DND-41 (cell line): ENCODE data around the gene ATXN1.

Experiments
- ATAC-seq: fragments of 200-7000 bp; cut with Tn5 transposase; 3 replicates; pipeline ENCODE4 v1.9.1; 2021; ENCODE audit warnings: low read depth; ENCODE audit not compliant: insufficient read depth
- DNase-seq: peaks from one replicate; pipeline ENCODE4 v3.0.0-alpha.2; 2020
- H2AFZ ChIP-seq: 2 replicates; pipeline ENCODE4 v1.6.0; 2012; ENCODE audit warnings: low read depth, low read length
- H3K27ac ChIP-seq: 2 replicates; pipeline ENCODE4 v1.5.1; 2012; ENCODE audit warnings: low read length, inconsistent platforms
- H3K27me3 ChIP-seq: fragments of 200-600 bp; sonication (generic); 2 replicates; pipeline ENCODE4 v1.6.0; 2012; ENCODE audit warnings: low read length, mild to moderate bottlenecking, inconsistent platforms; ENCODE audit not compliant: insufficient read depth, poor library complexity
- H3K36me3 ChIP-seq: 2 replicates; pipeline ENCODE4 v1.5.1; 2012; ENCODE audit warnings: low read length, inconsistent platforms; ENCODE audit not compliant: insufficient read depth
- H3K4me1 ChIP-seq: 2 replicates; pipeline ENCODE4 v1.5.1; 2012; ENCODE audit warnings: mild to moderate bottlenecking, low read length; ENCODE audit not compliant: insufficient read depth
- H3K4me2 ChIP-seq: 2 replicates; pipeline ENCODE4 v1.6.0; 2012; ENCODE audit warnings: mild to moderate bottlenecking, moderate library complexity, low read length, inconsistent platforms; ENCODE audit not compliant: insufficient read depth
- H3K4me3 ChIP-seq, 2 experiments: fragments of 200-600 bp in 1 of 2; shearing (Covaris generic) in 1 of 2; 2 replicates each; pipeline ENCODE4 v1.5.1; 2012 to 2016; ENCODE audit warnings: inconsistent platforms in 2 of 2, low read length in 2 of 2, mild to moderate bottlenecking in 2 of 2, low read depth in 1 of 2, moderate library complexity in 1 of 2
- H3K79me2 ChIP-seq: 2 replicates; pipeline ENCODE4 v1.6.0; 2012; ENCODE audit warnings: low read length, inconsistent platforms; ENCODE audit not compliant: insufficient read depth
- H3K9ac ChIP-seq: 2 replicates; pipeline ENCODE4 v1.6.0; 2012; ENCODE audit warnings: low read depth, mild to moderate bottlenecking, inconsistent platforms, low read length, moderate library complexity
- H3K9me3 ChIP-seq: 2 replicates; pipeline ENCODE4 v1.5.1; 2012; ENCODE audit warnings: low read length, moderate library complexity, mild to moderate bottlenecking, inconsistent platforms; ENCODE audit not compliant: insufficient read depth, severe bottlenecking
- H4K20me1 ChIP-seq: 2 replicates; pipeline ENCODE4 v1.6.0; 2012; ENCODE audit warnings: low read length; ENCODE audit not compliant: insufficient read depth
- CTCF ChIP-seq: IDR thresholded peaks from 2 replicates; pipeline ENCODE4 v1.5.1; 2012; ENCODE audit warnings: borderline replicate concordance, low read length, moderate library complexity, mild to moderate bottlenecking; ENCODE audit not compliant: poor library complexity, severe bottlenecking; ENCODE audit errors: extremely low read depth
- EZH2 ChIP-seq: IDR thresholded peaks from 3 replicates; pipeline ENCODE4 v1.6.1; 2012; ENCODE audit warnings: borderline replicate concordance, low read depth, mild to moderate bottlenecking, moderate library complexity, low read length, inconsistent platforms; ENCODE audit not compliant: severe bottlenecking

The ATXN1 gene

GRCh38 chr6:16544521-16544920, 216.7 kb downstream of the ATXN1 start:
- Histone ChIP-seq H3K27ac (no peak overlapping the region), H3K27me3 (no peaks in the 10 kb centered on the region), H3K4me2 (no peak overlapping the region), H2AFZ (no peak overlapping the region), H3K36me3 (no peaks in the 10 kb centered on the region), H3K9me3 (no peaks in the 10 kb centered on the region), H3K79me2 (no peaks in the 10 kb centered on the region), H3K4me1 (no peaks in the 10 kb centered on the region), H4K20me1 (no peaks in the 10 kb centered on the region), H3K4me3 (no peak overlapping the region), H3K9ac (no peak overlapping the region)
- ATAC-seq (no peak), DNase-seq (no peak)
- TF ChIP-seq EZH2, result no peak
- TF ChIP-seq CTCF, result no peak

GRCh38 chr6:16544006-16544405, 217.3 kb downstream of the ATXN1 start:
- DNase-seq, result no peak

DNA sequence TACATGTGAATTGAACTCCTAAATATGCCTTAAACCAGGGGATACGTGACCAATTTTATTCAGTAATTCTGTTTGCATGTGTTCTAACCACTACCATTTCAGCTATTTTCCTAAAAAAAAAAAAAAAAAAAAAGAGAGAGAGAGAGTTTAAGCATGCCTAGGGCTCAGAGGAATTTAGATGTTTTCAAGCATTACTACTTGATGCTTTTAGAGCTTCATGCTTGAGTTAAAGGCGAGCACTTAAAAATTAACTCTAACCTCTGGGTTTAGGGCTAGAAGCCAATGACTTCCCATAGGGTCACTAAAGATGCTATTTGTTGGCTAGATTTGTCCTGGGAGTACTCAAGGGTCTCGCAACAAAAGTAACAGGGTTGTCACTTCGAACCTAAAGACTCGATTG, 217.7 kb downstream of the ATXN1 start:
- Histone ChIP-seq H3K36me3 (no peaks in the 10 kb centered on the region), H3K9ac (no peak overlapping the region), H3K4me1 (no peaks in the 10 kb centered on the region), H3K9me3 (no peaks in the 10 kb centered on the region), H3K27ac (no peak overlapping the region), H3K79me2 (no peaks in the 10 kb centered on the region), H3K4me2 (no peak overlapping the region), H2AFZ (no peak overlapping the region), H3K4me3 (no peak overlapping the region), H4K20me1 (no peaks in the 10 kb centered on the region), H3K27me3 (no peaks in the 10 kb centered on the region)
- no peak for TF ChIP-seq CTCF
- TF ChIP-seq EZH2, result no peak
- ATAC-seq, result no peak
- DNase-seq, result no peak

More at GRCh38 chr6:16544006-16544405, 217.3 kb downstream of the ATXN1 start:
- ATAC-seq, result no peak
- no peak overlapping the region for H3K9ac ChIP-seq
- H3K4me2 ChIP-seq, result no peak overlapping the region
- H3K27ac ChIP-seq, result no peak overlapping the region
- no peak overlapping the region for H2AFZ ChIP-seq
- no peaks in the 10 kb centered on the region for H3K9me3 ChIP-seq
- TF ChIP-seq EZH2, result no peak
- TF ChIP-seq CTCF, result no peak
- no peaks in the 10 kb centered on the region for H3K79me2 ChIP-seq
- H3K36me3 ChIP-seq, result no peaks in the 10 kb centered on the region
- no peaks in the 10 kb centered on the region for H4K20me1 ChIP-seq
- H3K4me1 ChIP-seq, result no peaks in the 10 kb centered on the region
- no peaks in the 10 kb centered on the region for H3K27me3 ChIP-seq
- H3K4me3 ChIP-seq, result no peak overlapping the region

- ATAC-seq, result no peak
- H3K9me3 ChIP-seq, result no peaks in the 10 kb centered on the region
- no peak overlapping the region for H3K4me2 ChIP-seq
- H3K36me3 ChIP-seq, result no peaks in the 10 kb centered on the region
- H3K79me2 ChIP-seq, result no peaks in the 10 kb centered on the region
- H3K4me3 ChIP-seq, result no peak overlapping the region
- H2AFZ ChIP-seq, result no peak overlapping the region
- no peaks in the 10 kb centered on the region for H3K4me1 ChIP-seq
- DNase-seq, result no peak
- H4K20me1 ChIP-seq, result no peaks in the 10 kb centered on the region
- H3K27me3 ChIP-seq, result no peaks in the 10 kb centered on the region
- no peak overlapping the region for H3K9ac ChIP-seq
- no peak overlapping the region for H3K27ac ChIP-seq
- no peak for TF ChIP-seq CTCF
- TF ChIP-seq EZH2, result no peak
Observed at GRCh38 chr6:16542070-16542469, 219.2 kb downstream of the ATXN1 start.
